ENCODE results near the gene HASPIN. TPM values are rescaled to one million over a fixed set of nuclear protein-coding genes. Genes with fewer than 3 reads are reported as not detected.

HASPIN gene
- total RNA-seq, 2 experiments from 2014 or later: 30.4 to 31.2 TPM

GRCh38 chr17:3750926-3751325, 27.2 kb downstream of the HASPIN start:
- CTCF ChIA-PET: interaction anchor here (0.9 to 7.2 kb wide), 7 partner anchors 10 to 95 kb away, joined by 3 to 64 read pairs (median 5); partner anchors contain the start of gene NCBP3
- Mint-ChIP-seq H3K4me1 (peaks cover 46% of the 10 kb centered on the region), H3K9me3 (ENCODE audit: low read depth) (no peaks in the 10 kb centered on the region), H3K36me3 (peaks cover 31% of the 10 kb centered on the region), H3K27ac (peak overlapping the region; percentile 90), H3K27me3 (no peaks in the 10 kb centered on the region), H3K4me3 (peak overlapping the region; percentile 66)
- ATAC-seq: peak; percentile 76
- DNase-seq: peak; percentile 87

- H3K4me3 Mint-ChIP-seq: no peak overlapping the region
- H3K9me3 Mint-ChIP-seq (ENCODE audit: low read depth): no peaks in the 10 kb centered on the region
- ATAC-seq (no peak), DNase-seq (no peak)
- H3K27me3 Mint-ChIP-seq: no peaks in the 10 kb centered on the region
- peaks cover 46% of the 10 kb centered on the region for H3K4me1 Mint-ChIP-seq
- H3K27ac Mint-ChIP-seq: no peak overlapping the region
- CTCF ChIA-PET: interaction anchor here (1.0 to 7.2 kb wide), 7 partner anchors 9 to 94 kb away, joined by 3 to 64 read pairs (median 5); partner anchors contain the start of gene NCBP3
- H3K36me3 Mint-ChIP-seq: peaks cover 29% of the 10 kb centered on the region
Measured at GRCh38 chr17:3751836-3752235, 28.1 kb downstream of the HASPIN start.

DNA sequence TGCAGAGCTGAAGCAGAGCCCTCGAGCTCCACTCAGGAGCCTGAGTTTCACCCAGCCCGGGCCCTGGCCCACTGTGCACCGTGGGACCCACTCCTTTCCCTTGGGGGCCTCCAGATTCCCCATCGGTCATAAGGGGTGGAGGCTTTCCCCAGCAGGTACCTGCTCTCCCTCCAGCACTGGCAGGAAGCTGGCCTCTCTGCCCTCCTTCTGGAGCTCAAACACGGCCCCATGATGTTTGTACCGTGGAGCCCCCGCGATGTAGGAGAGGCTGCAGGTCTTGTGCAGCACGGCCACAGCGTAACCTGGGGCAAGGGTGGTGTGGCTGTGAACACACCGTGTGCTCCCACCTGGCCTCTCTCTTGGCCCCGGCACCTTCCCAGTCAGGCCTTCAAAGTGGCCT, 29.9 kb downstream of the HASPIN start:
- DNase-seq (no peak), ATAC-seq (no peak)
- Mint-ChIP-seq H3K27me3 (peaks cover 2% of the 10 kb centered on the region), H3K27ac (peak overlapping the region; percentile 54), H3K4me3 (no peak overlapping the region), H3K36me3 (peaks cover 21% of the 10 kb centered on the region), H3K4me1 (peaks cover 49% of the 10 kb centered on the region), H3K9me3 (ENCODE audit: low read depth) (no peaks in the 10 kb centered on the region)
- CTCF ChIA-PET: interaction anchor here (1.0 to 1.9 kb wide), 5 partner anchors 15 to 93 kb away, joined by 3 to 9 read pairs (median 4); partner anchors contain the start of gene NCBP3

GRCh38 chr17:3754066-3754457, 30.4 kb downstream of the HASPIN start:
- DNase-seq (no peak), ATAC-seq (no peak)
- Mint-ChIP-seq H3K4me3 (no peak overlapping the region), H3K36me3 (peaks cover 17% of the 10 kb centered on the region), H3K4me1 (peaks cover 46% of the 10 kb centered on the region), H3K27me3 (peaks cover 2% of the 10 kb centered on the region), H3K27ac (peak overlapping the region; percentile 54), H3K9me3 (ENCODE audit: low read depth) (no peaks in the 10 kb centered on the region)
- CTCF ChIA-PET: interaction anchor here (1.0 to 1.9 kb wide), 5 partner anchors 15 to 92 kb away, joined by 3 to 9 read pairs (median 4); partner anchors contain the start of gene NCBP3

GRCh38 chr17:3754458-3755334, 31.0 kb downstream of the HASPIN start:
- ATAC-seq (peak; percentile 76), DNase-seq (peak; percentile 73)
- Mint-ChIP-seq H3K27me3 (peaks cover 2% of the 10 kb centered on the region), H3K4me1 (peaks cover 47% of the 10 kb centered on the region), H3K4me3 (no peak overlapping the region), H3K27ac (no peak overlapping the region), H3K9me3 (ENCODE audit: low read depth) (peaks cover 2% of the 10 kb centered on the region), H3K36me3 (peaks cover 24% of the 10 kb centered on the region)
- CTCF ChIA-PET: interaction anchor here (1.0 to 2.0 kb wide), 4 partner anchors 16 to 91 kb away, joined by 3 to 9 read pairs (median 5); partner anchors contain the start of gene NCBP3

DNA sequence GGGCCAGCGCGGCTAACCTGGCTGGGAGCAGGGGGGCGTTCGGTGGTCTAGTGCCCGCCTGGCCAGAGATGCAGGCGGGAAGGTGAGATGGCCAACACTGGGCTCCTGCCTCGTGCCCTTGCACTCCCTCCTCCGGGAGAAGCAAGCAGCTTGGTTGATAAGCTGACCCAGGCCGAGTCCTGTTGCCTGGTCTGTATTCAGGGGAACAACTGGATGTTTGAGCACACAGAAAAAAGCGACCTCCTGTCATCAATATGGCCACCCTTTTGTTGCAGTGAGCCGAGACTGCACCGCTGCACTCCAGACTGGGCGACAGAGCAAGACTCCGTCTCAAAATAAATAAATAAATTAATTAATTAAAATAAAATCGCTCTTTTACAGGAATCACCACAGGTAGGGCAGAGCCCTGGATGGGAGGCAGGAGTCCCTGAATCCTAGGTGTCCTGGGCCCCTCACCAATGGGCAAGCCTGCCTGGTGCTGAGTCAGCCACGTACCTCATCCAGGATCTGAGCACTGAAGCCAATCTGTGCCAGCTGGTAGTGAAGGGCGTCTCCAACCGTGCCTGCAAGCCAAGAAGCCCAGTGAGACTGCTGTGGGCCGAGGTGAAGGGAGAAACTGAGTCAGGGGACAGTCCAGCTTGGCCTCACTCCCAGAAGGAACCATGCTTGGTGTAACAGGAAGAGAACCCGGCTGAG, 31.8 kb downstream of the HASPIN start:
- H3K4me1 Mint-ChIP-seq: peaks cover 43% of the 10 kb centered on the region
- no peak for DNase-seq
- H3K4me3 Mint-ChIP-seq: no peak overlapping the region
- peak overlapping the region; percentile 51 for H3K27ac Mint-ChIP-seq
- CTCF ChIA-PET: interaction anchor here (0.6 to 2.0 kb wide), 3 partner anchors 18 to 72 kb away, joined by 3 to 6 read pairs (median 3); partner anchors contain the start of gene ITGAE
- peaks cover 5% of the 10 kb centered on the region for H3K9me3 Mint-ChIP-seq (ENCODE audit: low read depth)
- no peak for ATAC-seq
- peaks cover 31% of the 10 kb centered on the region for H3K36me3 Mint-ChIP-seq
- peaks cover 2% of the 10 kb centered on the region for H3K27me3 Mint-ChIP-seq

GRCh38 chr17:3759597-3760216, 36.0 kb downstream of the HASPIN start:
- no peak overlapping the region for H3K4me3 Mint-ChIP-seq
- ATAC-seq: no peak
- peaks cover 2% of the 10 kb centered on the region for H3K27me3 Mint-ChIP-seq
- H3K27ac Mint-ChIP-seq: no peak overlapping the region
- CTCF ChIA-PET: interaction anchor here (1.2 to 8.9 kb wide), 4 partner anchors 9 to 87 kb away, joined by 3 to 102 read pairs (median 8); partner anchors contain the start of gene NCBP3
- peaks cover 56% of the 10 kb centered on the region for H3K4me1 Mint-ChIP-seq
- H3K9me3 Mint-ChIP-seq (ENCODE audit: low read depth): peaks cover 5% of the 10 kb centered on the region
- H3K36me3 Mint-ChIP-seq: peaks cover 42% of the 10 kb centered on the region
- DNase-seq: no peak

DNA sequence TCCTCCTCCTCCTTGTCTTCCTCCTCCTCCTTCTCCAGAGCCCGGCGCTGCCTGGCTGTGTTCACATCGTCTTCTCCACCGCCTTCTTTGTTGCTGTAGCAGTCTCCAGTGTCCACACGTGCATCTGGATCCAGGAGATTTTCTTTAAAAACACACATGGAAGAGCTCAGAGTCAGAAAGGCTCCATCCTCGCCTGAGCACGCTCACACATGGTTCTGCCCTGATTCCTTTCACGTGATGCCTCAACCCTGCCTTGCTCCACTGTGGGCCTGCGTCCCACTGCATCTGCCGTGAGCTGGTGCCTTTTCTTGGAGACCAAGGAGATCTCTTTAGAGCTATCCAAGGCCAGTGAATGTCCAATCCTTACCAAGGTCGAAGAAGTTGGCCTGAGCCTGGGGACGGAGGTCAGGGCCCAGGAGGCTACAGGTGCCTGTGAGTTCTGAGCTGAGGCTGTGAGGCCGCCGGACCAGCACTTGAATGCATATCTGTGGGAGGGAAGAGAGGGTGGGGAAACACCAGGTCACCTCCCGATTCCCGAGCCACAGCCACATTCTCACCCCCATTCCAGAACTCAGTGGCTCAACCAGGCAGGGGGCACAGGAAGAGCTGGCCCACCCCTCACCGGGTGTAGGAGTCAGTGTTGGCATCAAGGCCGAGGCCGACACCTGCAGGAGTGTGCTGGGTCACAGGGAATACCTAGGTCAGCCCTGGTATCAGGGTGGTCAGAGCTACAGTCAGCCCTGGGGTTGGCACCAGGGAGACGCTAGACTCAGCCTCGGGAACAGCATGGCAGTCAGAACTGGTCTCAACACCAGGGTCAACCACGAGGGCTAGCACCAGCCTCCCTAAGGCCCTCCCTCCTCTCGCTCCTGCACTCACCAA, 37.6 kb downstream of the HASPIN start:
- H3K27ac Mint-ChIP-seq: peak overlapping the region; percentile 27
- peaks cover 5% of the 10 kb centered on the region for H3K9me3 Mint-ChIP-seq (ENCODE audit: low read depth)
- H3K36me3 Mint-ChIP-seq: peaks cover 39% of the 10 kb centered on the region
- ATAC-seq (no peak), DNase-seq (no peak)
- peaks cover 2% of the 10 kb centered on the region for H3K27me3 Mint-ChIP-seq
- H3K4me3 Mint-ChIP-seq: no peak overlapping the region
- peaks cover 64% of the 10 kb centered on the region for H3K4me1 Mint-ChIP-seq
- CTCF ChIA-PET: interaction anchor here (0.7 to 8.9 kb wide), 9 partner anchors 8 to 947 kb away, joined by 3 to 102 read pairs (median 4); partner anchors contain the start of gene NCBP3

DNA sequence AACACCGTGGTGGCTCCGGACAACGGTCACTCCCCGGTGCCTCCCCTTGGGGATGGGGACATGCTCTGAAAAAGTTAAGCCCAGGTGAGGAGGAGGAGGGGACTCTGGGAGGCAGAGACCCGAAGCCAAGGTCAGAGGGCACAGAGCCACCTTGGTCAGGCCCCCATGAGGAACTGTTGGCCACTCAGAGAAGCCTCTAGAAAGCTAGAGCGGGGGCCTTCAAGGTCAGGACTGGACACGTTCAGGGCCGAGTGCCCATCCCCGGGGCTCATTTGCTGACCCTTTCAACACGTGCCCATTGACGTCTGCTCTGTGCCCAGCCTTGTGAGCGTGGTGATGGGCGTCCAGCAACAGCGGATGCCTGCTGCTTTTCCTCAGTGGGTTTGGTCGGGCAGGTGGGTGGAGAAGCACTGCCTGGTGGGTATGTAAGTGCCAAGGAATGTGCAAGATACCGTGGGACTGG, 38.2 kb downstream of the HASPIN start:
- Mint-ChIP-seq H3K27ac (no peak overlapping the region), H3K9me3 (ENCODE audit: low read depth) (peaks cover 8% of the 10 kb centered on the region), H3K27me3 (peaks cover 2% of the 10 kb centered on the region), H3K4me3 (no peak overlapping the region), H3K36me3 (peaks cover 41% of the 10 kb centered on the region), H3K4me1 (peaks cover 68% of the 10 kb centered on the region)
- ATAC-seq: no peak
- DNase-seq: no peak
- CTCF ChIA-PET: interaction anchor here (1.0 to 8.9 kb wide), 5 partner anchors 11 to 84 kb away, joined by 3 to 102 read pairs (median 5); no protein-coding TSS in a partner anchor

GRCh38 chr17:3762922-3763776, 39.4 kb downstream of the HASPIN start:
- ATAC-seq (peak; percentile 73), DNase-seq (peak; percentile 86)
- H3K4me3 Mint-ChIP-seq: peak overlapping the region; percentile 65
- H3K27me3 Mint-ChIP-seq: no peaks in the 10 kb centered on the region
- H3K27ac Mint-ChIP-seq: peak overlapping the region; percentile 96
- H3K4me1 Mint-ChIP-seq: peaks cover 73% of the 10 kb centered on the region
- CTCF ChIA-PET: interaction anchor here (0.6 to 8.9 kb wide), 8 partner anchors 25 to 984 kb away, joined by 3 to 102 read pairs (median 4); no protein-coding TSS in a partner anchor
- H3K36me3 Mint-ChIP-seq: peaks cover 46% of the 10 kb centered on the region
- H3K9me3 Mint-ChIP-seq (ENCODE audit: low read depth): peaks cover 8% of the 10 kb centered on the region

DNA sequence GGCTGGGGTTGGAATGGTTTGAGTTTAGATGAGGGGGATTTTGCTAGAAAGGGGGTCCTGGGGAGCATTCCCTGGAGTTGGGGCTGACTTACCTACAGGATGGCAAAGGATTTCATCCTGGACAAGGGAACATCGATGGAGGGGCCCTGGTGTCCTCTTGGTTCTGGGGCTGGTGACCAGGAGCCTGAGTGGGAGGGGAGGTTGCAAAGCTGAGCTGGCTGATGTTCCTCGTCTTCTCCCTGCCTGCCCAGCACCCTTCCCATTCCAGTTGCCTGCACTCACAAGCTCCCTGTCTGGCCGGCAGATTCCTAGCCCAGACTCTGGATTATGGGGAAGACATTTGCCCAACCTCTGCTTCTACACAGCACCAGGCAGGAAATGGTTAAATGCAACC, 40.1 kb downstream of the HASPIN start:
- CTCF ChIA-PET: interaction anchor here (1.0 to 8.9 kb wide), 4 partner anchors 25 to 33 kb away, joined by 3 to 102 read pairs (median 11); no protein-coding TSS in a partner anchor
- peak overlapping the region; percentile 96 for H3K27ac Mint-ChIP-seq
- no peak for ATAC-seq
- H3K4me1 Mint-ChIP-seq: peaks cover 79% of the 10 kb centered on the region
- H3K36me3 Mint-ChIP-seq: peaks cover 52% of the 10 kb centered on the region
- peaks cover 8% of the 10 kb centered on the region for H3K9me3 Mint-ChIP-seq (ENCODE audit: low read depth)
- H3K4me3 Mint-ChIP-seq: peak overlapping the region; percentile 65
- H3K27me3 Mint-ChIP-seq: no peaks in the 10 kb centered on the region
- no peak for DNase-seq

Measured in activated CD8-positive, alpha-beta memory T cell treated with anti-CD3 and anti-CD28 coated beads, Interleukin-2, amount 10 ng/mL, durations not matched to agents 7 days and 5 days (primary cell).